ENCODE data around the gene FTO. TPM values are rescaled to one million over a fixed set of nuclear protein-coding genes. Genes with fewer than 3 reads are reported as not detected.

The FTO gene
- total RNA-seq, 6 experiments from 2014 or later: 93.7 to 107 (median 105) TPM

GRCh38 chr16:54071514-54071913 is 367.6 kb downstream of the FTO start:
- Mint-ChIP-seq H3K9me3 (no peaks in the 10 kb centered on the region), H3K27ac (no peak overlapping the region), H3K36me3 (ENCODE audit: low read depth) (no peaks in the 10 kb centered on the region), H3K4me1 (ENCODE audit: low read depth) (peaks cover 4% of the 10 kb centered on the region), H3K27me3 (ENCODE audit: insufficient read depth) (no peaks in the 10 kb centered on the region), H3K4me3 (no peak overlapping the region)
- TF ChIP-seq, protein P1, sequence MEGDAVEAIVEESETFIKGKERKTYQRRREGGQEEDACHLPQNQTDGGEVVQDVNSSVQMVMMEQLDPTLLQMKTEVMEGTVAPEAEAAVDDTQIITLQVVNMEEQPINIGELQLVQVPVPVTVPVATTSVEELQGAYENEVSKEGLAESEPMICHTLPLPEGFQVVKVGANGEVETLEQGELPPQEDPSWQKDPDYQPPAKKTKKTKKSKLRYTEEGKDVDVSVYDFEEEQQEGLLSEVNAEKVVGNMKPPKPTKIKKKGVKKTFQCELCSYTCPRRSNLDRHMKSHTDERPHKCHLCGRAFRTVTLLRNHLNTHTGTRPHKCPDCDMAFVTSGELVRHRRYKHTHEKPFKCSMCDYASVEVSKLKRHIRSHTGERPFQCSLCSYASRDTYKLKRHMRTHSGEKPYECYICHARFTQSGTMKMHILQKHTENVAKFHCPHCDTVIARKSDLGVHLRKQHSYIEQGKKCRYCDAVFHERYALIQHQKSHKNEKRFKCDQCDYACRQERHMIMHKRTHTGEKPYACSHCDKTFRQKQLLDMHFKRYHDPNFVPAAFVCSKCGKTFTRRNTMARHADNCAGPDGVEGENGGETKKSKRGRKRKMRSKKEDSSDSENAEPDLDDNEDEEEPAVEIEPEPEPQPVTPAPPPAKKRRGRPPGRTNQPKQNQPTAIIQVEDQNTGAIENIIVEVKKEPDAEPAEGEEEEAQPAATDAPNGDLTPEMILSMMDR (IDR thresholded peaks at IDR 0.05): no peak
- DNase-seq: no peak

- DNase-seq: no peak
- Mint-ChIP-seq H3K4me3 (no peak overlapping the region), H3K27ac (no peak overlapping the region), H3K9me3 (no peaks in the 10 kb centered on the region), H3K4me1 (ENCODE audit: low read depth) (peaks cover 6% of the 10 kb centered on the region), H3K36me3 (ENCODE audit: low read depth) (no peaks in the 10 kb centered on the region), H3K27me3 (ENCODE audit: insufficient read depth) (no peaks in the 10 kb centered on the region)
- TF ChIP-seq, protein P1 (IDR thresholded peaks at IDR 0.05): no peak
Measured at GRCh38 chr16:54072237-54072636, 368.3 kb downstream of the FTO start.

GRCh38 chr16:54073356-54073755 is 369.4 kb downstream of the FTO start:
- H3K27me3 Mint-ChIP-seq (ENCODE audit: insufficient read depth): no peaks in the 10 kb centered on the region; the same call in 1 of the 2 replicates
- H3K4me3 Mint-ChIP-seq: no peak overlapping the region
- TF ChIP-seq, protein P1 (IDR thresholded peaks at IDR 0.05): no peak
- H3K4me1 Mint-ChIP-seq (ENCODE audit: low read depth): peaks cover 14% of the 10 kb centered on the region
- H3K36me3 Mint-ChIP-seq (ENCODE audit: low read depth): no peaks in the 10 kb centered on the region
- no peak overlapping the region for H3K27ac Mint-ChIP-seq
- H3K9me3 Mint-ChIP-seq: no peaks in the 10 kb centered on the region
- no peak for DNase-seq

DNA sequence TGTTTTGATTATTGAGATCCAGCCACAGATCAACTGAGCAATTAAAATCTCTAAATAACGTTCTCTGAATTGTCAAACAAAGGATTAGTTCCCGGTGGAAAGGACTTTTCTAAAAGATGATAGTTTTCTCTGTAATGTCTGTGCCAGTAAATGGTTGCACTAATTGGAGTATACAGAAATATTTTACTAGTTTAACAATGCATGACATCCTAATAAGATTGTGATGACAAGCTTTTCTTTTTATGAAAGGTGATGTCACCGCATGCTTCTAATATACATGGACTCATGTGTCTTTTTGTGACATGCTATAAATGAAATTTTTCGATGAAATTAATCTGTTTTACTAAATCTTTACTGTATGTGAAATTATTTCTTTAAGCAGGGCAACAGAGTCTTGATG is 371.5 kb downstream of the FTO start:
- Mint-ChIP-seq H3K27me3 (ENCODE audit: insufficient read depth) (no peaks in the 10 kb centered on the region; the same call in none of the 2 replicates), H3K27ac (no peak overlapping the region), H3K4me1 (ENCODE audit: low read depth) (peaks cover 25% of the 10 kb centered on the region), H3K36me3 (ENCODE audit: low read depth) (no peaks in the 10 kb centered on the region), H3K9me3 (no peaks in the 10 kb centered on the region), H3K4me3 (no peak overlapping the region)
- TF ChIP-seq, protein P1 (IDR thresholded peaks at IDR 0.05): no peak
- no peak for DNase-seq

DNA sequence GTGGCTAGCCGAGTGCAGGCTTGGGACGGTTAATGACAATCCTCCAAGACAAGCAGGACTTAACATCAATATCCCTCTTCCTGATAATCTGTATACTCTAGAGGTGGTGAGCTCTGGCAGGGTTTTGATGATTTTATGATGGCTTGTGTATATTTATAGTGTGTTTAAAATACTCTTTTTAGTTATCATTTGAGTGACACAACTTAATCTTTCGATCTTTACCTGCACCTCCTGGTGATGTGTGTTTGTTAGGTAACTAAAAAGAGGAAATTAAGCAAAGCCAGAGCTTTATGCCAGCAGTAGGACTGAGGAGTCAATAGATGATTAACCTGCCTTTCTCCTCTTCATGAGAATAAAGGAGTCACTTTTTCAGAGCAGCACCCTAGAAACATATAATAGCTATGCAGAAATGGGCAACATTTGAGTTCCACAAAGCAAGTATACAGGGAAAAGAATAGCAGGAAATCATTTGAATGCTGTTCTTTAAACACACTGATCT is 372.1 kb downstream of the FTO start:
- H3K4me3 Mint-ChIP-seq: no peak overlapping the region
- peaks cover 31% of the 10 kb centered on the region for H3K4me1 Mint-ChIP-seq (ENCODE audit: low read depth)
- no peaks in the 10 kb centered on the region for H3K36me3 Mint-ChIP-seq (ENCODE audit: low read depth)
- no peaks in the 10 kb centered on the region for H3K9me3 Mint-ChIP-seq
- no peaks in the 10 kb centered on the region; the same call in none of the 2 replicates for H3K27me3 Mint-ChIP-seq (ENCODE audit: insufficient read depth)
- H3K27ac Mint-ChIP-seq: no peak overlapping the region
- DNase-seq: no peak
- TF ChIP-seq, protein P1 (IDR thresholded peaks at IDR 0.05): no peak

Measured in HFFc6 (cell line).